ENCODE data around the gene SRP68. TPM values are rescaled to one million over a fixed set of nuclear protein-coding genes. Genes with fewer than 3 reads are reported as not detected.
"Not testable (repeated sequence)": the region's sequence is repeated elsewhere in the genome, so short reads cannot be mapped to it uniquely, and the experiment has no call there.

The SRP68 gene
- total RNA-seq, 4 donors from 2014 or later: 42.3 to 62.0 (median 49.6) TPM

- DNase-seq (ENCODE audit: low spot score): no peak
- ATAC-seq (ENCODE audit: low FRiP score): no peak
- no peak for TF ChIP-seq CTCF (IDR thresholded peaks at IDR 0.05)
Measured at GRCh38 chr17:76063875-76064546, 8.3 kb downstream of the SRP68 start.

GRCh38 chr17:76058264-76058663 is 14.1 kb downstream of the SRP68 start:
- not testable (repeated sequence) for ATAC-seq (ENCODE audit: low FRiP score); DNase-seq (ENCODE audit: low spot score)

DNA sequence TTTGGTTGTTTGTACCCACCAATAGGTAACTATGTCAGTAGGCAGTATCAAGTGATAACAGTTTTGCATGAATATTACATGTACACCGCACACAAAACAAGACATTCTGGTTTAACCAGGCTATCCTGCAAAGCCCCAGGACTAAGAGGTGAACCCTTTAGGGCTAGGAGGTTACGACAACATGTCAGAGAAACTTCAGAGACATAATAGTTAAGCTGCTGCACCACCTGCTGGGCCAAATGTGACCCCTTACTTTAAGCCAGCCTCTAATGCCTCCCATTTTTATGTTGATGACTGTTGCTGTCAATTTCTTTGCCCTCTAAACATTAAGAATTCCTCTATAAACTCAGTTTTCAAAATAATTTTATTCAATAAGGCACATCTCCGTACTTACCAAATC is 15.4 kb downstream of the SRP68 start:
- TF ChIP-seq CTCF (IDR thresholded peaks at IDR 0.05): no peak
- no peak for ATAC-seq (ENCODE audit: low FRiP score)
- no peak for DNase-seq (ENCODE audit: low spot score)

DNA sequence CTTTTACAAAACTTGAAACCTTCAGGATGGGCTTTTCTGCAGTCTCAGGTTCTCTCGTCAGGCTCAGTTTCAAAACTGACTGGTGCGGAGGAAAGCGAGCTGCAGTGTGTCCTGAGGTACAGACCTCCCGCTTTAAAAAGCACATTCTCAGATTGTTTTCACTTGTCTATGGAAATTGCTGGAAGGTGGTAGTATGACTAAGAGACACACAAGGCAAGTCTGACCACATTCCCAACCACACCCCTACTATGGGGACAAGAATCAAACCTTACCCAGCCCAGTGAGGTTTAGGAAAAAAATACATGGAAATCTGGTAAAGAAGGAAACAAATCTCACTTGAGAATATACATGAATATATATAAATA is 18.2 kb downstream of the SRP68 start:
- no peak for ATAC-seq (ENCODE audit: low FRiP score)
- no peak for TF ChIP-seq CTCF (IDR thresholded peaks at IDR 0.05)

GRCh38 chr17:76053246-76054111 is 18.8 kb downstream of the SRP68 start:
- ATAC-seq (ENCODE audit: low FRiP score) (no peak), DNase-seq (ENCODE audit: low spot score) (no peak)
- TF ChIP-seq CTCF (IDR thresholded peaks at IDR 0.05): no peak

More for the DNA sequence above, 18.2 kb downstream of the SRP68 start:
- DNase-seq (ENCODE audit: low spot score): no peak

GRCh38 chr17:76051561-76051960 is 20.8 kb downstream of the SRP68 start:
- TF ChIP-seq CTCF (IDR thresholded peaks at IDR 0.05): no peak
- DNase-seq (ENCODE audit: low spot score) (no peak), ATAC-seq (ENCODE audit: low FRiP score) (no peak)

GRCh38 chr17:76050538-76051467 is 21.5 kb downstream of the SRP68 start:
- TF ChIP-seq CTCF (IDR thresholded peaks at IDR 0.05): no peak
- DNase-seq (ENCODE audit: low spot score) (no peak), ATAC-seq (ENCODE audit: low FRiP score) (no peak)

Data from omental fat pad (tissue), 4 donors.